ENCODE measurements around the gene OR14K1.
A peak's percentile ranks its signal among the peaks of the same experiment; 100 is the strongest.
"Not testable (repeated sequence)": the region's sequence is repeated elsewhere in the genome, so short reads cannot be mapped to it uniquely, and the experiment has no call there.

OR14K1 gene

DNA sequence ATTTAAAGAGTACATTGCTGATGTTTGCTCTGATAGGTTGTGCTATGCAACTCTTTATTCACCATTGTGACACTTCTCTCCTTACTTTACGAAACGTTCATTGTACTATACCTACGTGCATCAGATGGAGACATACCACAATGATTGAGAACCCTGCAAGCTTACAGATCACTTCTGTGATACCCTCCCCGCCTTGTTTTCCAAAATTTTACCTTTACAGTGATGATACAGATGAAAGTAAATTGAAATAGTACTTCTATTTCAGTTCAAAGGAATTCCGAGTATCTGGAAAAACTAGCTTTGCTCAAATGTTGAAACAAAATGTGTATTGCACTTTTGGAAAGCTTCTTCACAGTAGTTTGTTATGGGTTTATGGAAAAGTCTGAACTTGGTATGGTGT lies 3.3 kb downstream of the OR14K1 start:
- TF ChIP-seq, protein P1, sequence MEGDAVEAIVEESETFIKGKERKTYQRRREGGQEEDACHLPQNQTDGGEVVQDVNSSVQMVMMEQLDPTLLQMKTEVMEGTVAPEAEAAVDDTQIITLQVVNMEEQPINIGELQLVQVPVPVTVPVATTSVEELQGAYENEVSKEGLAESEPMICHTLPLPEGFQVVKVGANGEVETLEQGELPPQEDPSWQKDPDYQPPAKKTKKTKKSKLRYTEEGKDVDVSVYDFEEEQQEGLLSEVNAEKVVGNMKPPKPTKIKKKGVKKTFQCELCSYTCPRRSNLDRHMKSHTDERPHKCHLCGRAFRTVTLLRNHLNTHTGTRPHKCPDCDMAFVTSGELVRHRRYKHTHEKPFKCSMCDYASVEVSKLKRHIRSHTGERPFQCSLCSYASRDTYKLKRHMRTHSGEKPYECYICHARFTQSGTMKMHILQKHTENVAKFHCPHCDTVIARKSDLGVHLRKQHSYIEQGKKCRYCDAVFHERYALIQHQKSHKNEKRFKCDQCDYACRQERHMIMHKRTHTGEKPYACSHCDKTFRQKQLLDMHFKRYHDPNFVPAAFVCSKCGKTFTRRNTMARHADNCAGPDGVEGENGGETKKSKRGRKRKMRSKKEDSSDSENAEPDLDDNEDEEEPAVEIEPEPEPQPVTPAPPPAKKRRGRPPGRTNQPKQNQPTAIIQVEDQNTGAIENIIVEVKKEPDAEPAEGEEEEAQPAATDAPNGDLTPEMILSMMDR (IDR thresholded peaks at IDR 0.05; ENCODE audit: low read depth, low read length): no peak
- no peak overlapping the region for H3K4me3 ChIP-seq (replicated peaks in 1 of 2; ENCODE audit: low read depth in 2 of 2, low read length in 2 of 2)
- DNase-seq (ENCODE audit: low read depth in 2 of 2): peak in 1 of 2 donors; percentile 6

GRCh38 chr1:247742215-247742760 lies 3.9 kb downstream of the OR14K1 start:
- DNase-seq (ENCODE audit: low read depth in 2 of 2): peak; percentile 14 to 83
- not testable (repeated sequence) for H3K4me3 ChIP-seq (replicated peaks in 1 of 2; ENCODE audit: low read depth in 2 of 2, low read length in 2 of 2)

DNA sequence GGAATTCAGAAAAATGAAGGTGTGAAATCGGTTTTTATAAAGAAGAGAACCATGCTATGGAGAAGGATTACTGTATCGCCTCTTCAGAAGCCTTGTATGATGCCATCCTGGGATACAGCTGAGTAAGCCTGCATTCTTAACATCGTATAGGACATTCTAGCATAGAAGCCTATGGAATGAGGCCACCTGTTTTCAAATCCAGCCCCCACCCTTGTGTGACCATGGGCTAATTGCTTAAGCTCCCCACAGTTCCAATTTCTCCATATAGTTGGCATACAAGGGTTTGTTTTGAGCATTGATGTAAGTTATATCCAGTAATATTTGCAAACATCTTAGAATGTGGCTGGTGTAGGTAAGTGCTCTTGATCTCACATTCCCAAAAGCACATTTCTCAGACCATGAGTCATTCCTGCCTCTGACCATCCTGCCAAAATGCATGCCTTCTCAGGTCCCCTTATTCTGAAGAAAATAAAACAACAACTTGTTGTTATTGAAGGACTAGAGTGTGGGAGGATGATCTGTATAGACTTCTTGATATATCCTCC lies 8.0 kb downstream of the OR14K1 start:
- H3K4me3 ChIP-seq (replicated peaks in 1 of 2; ENCODE audit: low read depth in 2 of 2, low read length in 2 of 2): no peak overlapping the region
- peak; percentile 4 to 80 for DNase-seq (ENCODE audit: low read depth in 2 of 2)
- TF ChIP-seq, protein P1 (IDR thresholded peaks at IDR 0.05; ENCODE audit: low read depth, low read length): no peak

DNA sequence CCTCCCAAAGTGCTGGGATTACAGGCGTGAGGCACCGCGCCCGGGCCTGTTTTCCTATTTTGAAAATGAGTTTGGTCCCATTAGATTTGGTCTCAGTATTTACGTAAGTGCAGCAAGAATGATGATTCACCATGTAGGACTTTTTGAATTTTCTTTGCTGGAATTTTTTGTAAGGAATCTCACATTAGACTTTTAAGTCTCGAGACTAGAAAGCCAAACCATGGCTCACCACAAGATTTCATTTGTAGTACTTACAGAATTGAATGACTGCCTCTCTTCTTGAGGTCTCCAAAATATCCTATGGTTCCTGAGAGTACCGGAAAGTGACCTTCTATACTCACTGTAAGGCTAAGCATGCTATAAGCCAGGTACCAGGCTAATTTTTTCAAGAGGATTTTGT lies 9.2 kb downstream of the OR14K1 start:
- peak in 1 of 2 donors; percentile 87 for DNase-seq (ENCODE audit: low read depth in 2 of 2)
- no peak overlapping the region for H3K4me3 ChIP-seq (replicated peaks in 1 of 2; ENCODE audit: low read depth in 2 of 2, low read length in 2 of 2)
- TF ChIP-seq, protein P1 (IDR thresholded peaks at IDR 0.05; ENCODE audit: low read depth, low read length): no peak

- H3K4me3 ChIP-seq (replicated peaks in 1 of 2; ENCODE audit: low read depth in 2 of 2, low read length in 2 of 2): no peak within 1 kb of the TSS
- TF ChIP-seq, protein P1 (IDR thresholded peaks at IDR 0.05; ENCODE audit: low read depth, low read length): no peak
- DNase-seq (ENCODE audit: low read depth in 2 of 2): no peak
Observed at GRCh38 chr1:247748041-247748440, 9.6 kb downstream of the OR14K1 start, which contains the start of gene OR14A2. TSS of gene OR14A2 (minus strand) at chr1:247748141.

- TF ChIP-seq, protein P1 (IDR thresholded peaks at IDR 0.05; ENCODE audit: low read depth, low read length): no peak
- no peak for DNase-seq (ENCODE audit: low read depth in 2 of 2)
- H3K4me3 ChIP-seq (replicated peaks in 1 of 2; ENCODE audit: low read depth in 2 of 2, low read length in 2 of 2): no peak overlapping the region
Observed at GRCh38 chr1:247749870-247750269, 11.5 kb downstream of the OR14K1 start.

- peak in 1 of 2 donors; percentile 58 for DNase-seq (ENCODE audit: low read depth in 2 of 2)
- H3K4me3 ChIP-seq (replicated peaks in 1 of 2; ENCODE audit: low read depth in 2 of 2, low read length in 2 of 2): not testable (repeated sequence)
Observed at GRCh38 chr1:247754311-247754710, 15.9 kb downstream of the OR14K1 start.

- TF ChIP-seq, protein P1 (IDR thresholded peaks at IDR 0.05; ENCODE audit: low read depth, low read length): no peak
- no peak within 1 kb of the TSS for H3K4me3 ChIP-seq (replicated peaks in 1 of 2; ENCODE audit: low read depth in 2 of 2, low read length in 2 of 2)
- DNase-seq (ENCODE audit: low read depth in 2 of 2): no peak
Observed at GRCh38 chr1:247760456-247760855, 22.0 kb downstream of the OR14K1 start, which contains the start of gene OR1C1. TSS of gene OR1C1 (minus strand) at chr1:247760556. CDS start at chr1:247758406, 2,150 bp downstream.
